ENCODE results near the gene NTSR1. TPM values are rescaled to one million over a fixed set of nuclear protein-coding genes. Genes with fewer than 3 reads are reported as not detected.

NTSR1 gene
- total RNA-seq, 6 experiments from 2014 or later = 0.04 to 0.74 (median 0.09) TPM; not detected in 2

GRCh38 chr20:62782893-62783278 is 74.2 kb downstream of the NTSR1 start:
- no peaks in the 10 kb centered on the region for H3K9me3 ChIP-seq
- peak; percentile 36 to 58 (median 40) for ATAC-seq
- H3K4me1 ChIP-seq = no peaks in the 10 kb centered on the region
- H3K4me3 ChIP-seq = no peak overlapping the region
- H3K36me3 ChIP-seq = no peaks in the 10 kb centered on the region
- H3K27ac ChIP-seq = no peak overlapping the region
- TF ChIP-seq POLR2A (IDR thresholded peaks at IDR 0.05) (no peak), CTCF (IDR thresholded peaks at IDR 0.05) (no peak)
- WGBS (ENCODE audit: insufficient coverage, low coverage, low lambda C conversion rate, missing lambda C conversion rate) = 47% methylated on average over 9 of the region's 9 CpGs
- peak in 1 of 3 donors; percentile 55 for DNase-seq
- H3K27me3 ChIP-seq = no peaks in the 10 kb centered on the region
- intact Hi-C loops (cut with DNase I) = loop anchor here (10.0 kb wide), 3 partner anchors 278 to 368 kb away; no protein-coding TSS in a partner anchor

GRCh38 chr20:62784497-62784896 is 75.9 kb downstream of the NTSR1 start:
- Histone ChIP-seq H3K4me3 (no peak overlapping the region), H3K36me3 (no peaks in the 10 kb centered on the region), H3K27me3 (no peaks in the 10 kb centered on the region), H3K27ac (no peak overlapping the region), H3K4me1 (no peaks in the 10 kb centered on the region), H3K9me3 (no peaks in the 10 kb centered on the region)
- TF ChIP-seq POLR2A (IDR thresholded peaks at IDR 0.05) = no peak
- TF ChIP-seq CTCF (IDR thresholded peaks at IDR 0.05) = no peak
- DNase-seq (no peak), ATAC-seq (no peak)
- intact Hi-C loops (cut with DNase I) = loop anchor here (10.0 kb wide), 3 partner anchors 280 to 370 kb away; no protein-coding TSS in a partner anchor
- WGBS (ENCODE audit: insufficient coverage, low coverage, low lambda C conversion rate, missing lambda C conversion rate) = 46% methylated on average over 2 of the region's 16 CpGs

GRCh38 chr20:62785393-62785792 is 76.8 kb downstream of the NTSR1 start:
- no peak for ATAC-seq
- no peak overlapping the region for H3K4me3 ChIP-seq
- 84% methylated on average over 4 of the region's 11 CpGs for WGBS (ENCODE audit: insufficient coverage, low coverage, low lambda C conversion rate, missing lambda C conversion rate)

GRCh38 chr20:62786157-62786556 is 77.5 kb downstream of the NTSR1 start:
- WGBS (ENCODE audit: insufficient coverage, low coverage, low lambda C conversion rate, missing lambda C conversion rate) = 67% methylated on average over 1 of the region's 13 CpGs
- DNase-seq (no peak), ATAC-seq (no peak)
- intact Hi-C loops (cut with DNase I) = loop anchor here (5.0 to 10.0 kb wide), 4 partner anchors 114 to 371 kb away; no protein-coding TSS in a partner anchor
- Histone ChIP-seq H3K9me3 (no peaks in the 10 kb centered on the region), H3K4me3 (no peak overlapping the region), H3K27me3 (no peaks in the 10 kb centered on the region), H3K36me3 (no peaks in the 10 kb centered on the region), H3K4me1 (no peaks in the 10 kb centered on the region), H3K27ac (no peak overlapping the region)
- no peak for TF ChIP-seq CTCF (IDR thresholded peaks at IDR 0.05)
- no peak for TF ChIP-seq POLR2A (IDR thresholded peaks at IDR 0.05)

More at GRCh38 chr20:62785393-62785792, 76.8 kb downstream of the NTSR1 start:
- Histone ChIP-seq H3K36me3 (no peaks in the 10 kb centered on the region), H3K27me3 (no peaks in the 10 kb centered on the region), H3K27ac (no peak overlapping the region), H3K9me3 (no peaks in the 10 kb centered on the region), H3K4me1 (no peaks in the 10 kb centered on the region)
- no peak for DNase-seq
- intact Hi-C loops (cut with DNase I) = loop anchor here (5.0 to 10.0 kb wide), 4 partner anchors 113 to 371 kb away; no protein-coding TSS in a partner anchor
- TF ChIP-seq CTCF (IDR thresholded peaks at IDR 0.05) = no peak

Data from right lobe of liver (tissue), 6 donors.